Astrocyte of the cerebellum (primary cell): ENCODE results near the gene ATG9B.

ENCODE experiments used
- DNase-seq: peaks from one replicate; pipeline ENCODE4 v3.0.0-alpha.2; 2011; ENCODE audit warnings: low read depth
- H3K4me3 ChIP-seq: 2 replicates; pipeline ENCODE4 v1.5.1; 2011; ENCODE audit warnings: mild to moderate bottlenecking, low read depth, low read length, moderate library complexity
- in situ Hi-C: cut with HindIII; loops from 2 replicates; pipeline ENCODE4 v1.10.0; 2017; ENCODE audit warnings: low sequenced_read_pairs
- TF ChIP-seq, protein P1 (sequence below): IDR thresholded peaks from 2 replicates; pipeline ENCODE4 v1.5.1; 2012; ENCODE audit warnings: low read length, low read depth, moderate library complexity, mild to moderate bottlenecking; ENCODE audit errors: missing control alignments

ATG9B gene, protein sequence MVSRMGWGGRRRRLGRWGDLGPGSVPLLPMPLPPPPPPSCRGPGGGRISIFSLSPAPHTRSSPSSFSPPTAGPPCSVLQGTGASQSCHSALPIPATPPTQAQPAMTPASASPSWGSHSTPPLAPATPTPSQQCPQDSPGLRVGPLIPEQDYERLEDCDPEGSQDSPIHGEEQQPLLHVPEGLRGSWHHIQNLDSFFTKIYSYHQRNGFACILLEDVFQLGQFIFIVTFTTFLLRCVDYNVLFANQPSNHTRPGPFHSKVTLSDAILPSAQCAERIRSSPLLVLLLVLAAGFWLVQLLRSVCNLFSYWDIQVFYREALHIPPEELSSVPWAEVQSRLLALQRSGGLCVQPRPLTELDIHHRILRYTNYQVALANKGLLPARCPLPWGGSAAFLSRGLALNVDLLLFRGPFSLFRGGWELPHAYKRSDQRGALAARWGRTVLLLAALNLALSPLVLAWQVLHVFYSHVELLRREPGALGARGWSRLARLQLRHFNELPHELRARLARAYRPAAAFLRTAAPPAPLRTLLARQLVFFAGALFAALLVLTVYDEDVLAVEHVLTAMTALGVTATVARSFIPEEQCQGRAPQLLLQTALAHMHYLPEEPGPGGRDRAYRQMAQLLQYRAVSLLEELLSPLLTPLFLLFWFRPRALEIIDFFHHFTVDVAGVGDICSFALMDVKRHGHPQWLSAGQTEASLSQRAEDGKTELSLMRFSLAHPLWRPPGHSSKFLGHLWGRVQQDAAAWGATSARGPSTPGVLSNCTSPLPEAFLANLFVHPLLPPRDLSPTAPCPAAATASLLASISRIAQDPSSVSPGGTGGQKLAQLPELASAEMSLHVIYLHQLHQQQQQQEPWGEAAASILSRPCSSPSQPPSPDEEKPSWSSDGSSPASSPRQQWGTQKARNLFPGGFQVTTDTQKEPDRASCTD

DNA sequence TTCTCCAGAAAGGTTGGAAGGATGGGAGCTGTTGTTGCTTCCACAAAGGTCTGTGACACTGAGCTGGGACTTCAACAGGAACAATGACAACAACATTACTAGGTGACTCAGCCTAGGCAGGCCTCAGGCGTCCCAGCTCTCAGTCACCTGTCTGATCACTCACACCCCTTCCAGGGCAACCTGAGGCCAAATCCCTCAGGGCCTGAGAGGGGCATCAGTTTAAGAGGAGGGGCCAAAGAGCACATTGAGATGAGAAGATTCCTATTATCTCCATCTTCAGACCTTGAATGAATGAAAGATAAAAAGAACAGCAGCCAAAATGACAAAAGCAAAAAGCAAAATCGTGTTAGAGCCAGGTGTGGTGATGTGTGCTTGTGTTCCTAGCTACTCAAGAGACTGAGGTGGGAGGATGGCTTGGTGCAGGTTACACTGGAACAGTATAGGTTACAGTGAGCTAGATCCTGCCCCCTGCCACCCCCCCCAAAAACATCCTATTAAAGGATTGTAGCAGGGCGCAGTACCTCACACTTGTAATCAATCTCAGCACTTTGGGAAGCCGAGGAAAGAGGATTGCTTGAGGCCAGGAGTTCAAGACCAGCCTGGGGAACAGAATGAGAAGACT is at the start of gene ATG9B:
ATG9B (minus strand) TSS at position 60 of the 622 bp plus-strand sequence. CDS start 71 bp downstream, outside the sequence.
- no peak within 1 kb of the TSS for H3K4me3 ChIP-seq
- DNase-seq = no peak
- in situ Hi-C loops = no loop called here
- TF ChIP-seq, protein P1, sequence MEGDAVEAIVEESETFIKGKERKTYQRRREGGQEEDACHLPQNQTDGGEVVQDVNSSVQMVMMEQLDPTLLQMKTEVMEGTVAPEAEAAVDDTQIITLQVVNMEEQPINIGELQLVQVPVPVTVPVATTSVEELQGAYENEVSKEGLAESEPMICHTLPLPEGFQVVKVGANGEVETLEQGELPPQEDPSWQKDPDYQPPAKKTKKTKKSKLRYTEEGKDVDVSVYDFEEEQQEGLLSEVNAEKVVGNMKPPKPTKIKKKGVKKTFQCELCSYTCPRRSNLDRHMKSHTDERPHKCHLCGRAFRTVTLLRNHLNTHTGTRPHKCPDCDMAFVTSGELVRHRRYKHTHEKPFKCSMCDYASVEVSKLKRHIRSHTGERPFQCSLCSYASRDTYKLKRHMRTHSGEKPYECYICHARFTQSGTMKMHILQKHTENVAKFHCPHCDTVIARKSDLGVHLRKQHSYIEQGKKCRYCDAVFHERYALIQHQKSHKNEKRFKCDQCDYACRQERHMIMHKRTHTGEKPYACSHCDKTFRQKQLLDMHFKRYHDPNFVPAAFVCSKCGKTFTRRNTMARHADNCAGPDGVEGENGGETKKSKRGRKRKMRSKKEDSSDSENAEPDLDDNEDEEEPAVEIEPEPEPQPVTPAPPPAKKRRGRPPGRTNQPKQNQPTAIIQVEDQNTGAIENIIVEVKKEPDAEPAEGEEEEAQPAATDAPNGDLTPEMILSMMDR = no peak

DNA sequence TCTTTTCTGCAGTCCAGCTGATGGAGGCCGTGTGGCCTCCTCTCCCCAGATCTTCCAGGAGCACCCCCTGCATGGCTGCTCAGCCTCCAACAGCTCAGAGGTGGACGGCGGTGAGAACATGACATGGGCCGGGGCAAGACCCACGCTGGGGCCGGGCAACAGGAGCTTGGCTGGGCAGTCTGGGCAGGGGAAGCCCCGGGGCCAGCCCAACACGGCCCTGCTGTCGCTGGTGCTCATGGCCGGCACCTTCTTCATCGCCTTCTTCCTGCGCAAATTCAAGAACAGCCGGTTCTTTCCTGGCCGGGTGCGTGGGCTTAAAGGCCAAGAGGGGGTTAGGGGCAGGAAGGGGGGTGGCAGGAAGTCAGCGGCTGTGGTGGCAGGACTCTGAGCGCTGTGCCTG is 49.7 kb upstream of the ATG9B start:
- DNase-seq = no peak
- H3K4me3 ChIP-seq = no peak overlapping the region
- TF ChIP-seq, protein P1 = no peak
- in situ Hi-C loops = no loop called here

DNA sequence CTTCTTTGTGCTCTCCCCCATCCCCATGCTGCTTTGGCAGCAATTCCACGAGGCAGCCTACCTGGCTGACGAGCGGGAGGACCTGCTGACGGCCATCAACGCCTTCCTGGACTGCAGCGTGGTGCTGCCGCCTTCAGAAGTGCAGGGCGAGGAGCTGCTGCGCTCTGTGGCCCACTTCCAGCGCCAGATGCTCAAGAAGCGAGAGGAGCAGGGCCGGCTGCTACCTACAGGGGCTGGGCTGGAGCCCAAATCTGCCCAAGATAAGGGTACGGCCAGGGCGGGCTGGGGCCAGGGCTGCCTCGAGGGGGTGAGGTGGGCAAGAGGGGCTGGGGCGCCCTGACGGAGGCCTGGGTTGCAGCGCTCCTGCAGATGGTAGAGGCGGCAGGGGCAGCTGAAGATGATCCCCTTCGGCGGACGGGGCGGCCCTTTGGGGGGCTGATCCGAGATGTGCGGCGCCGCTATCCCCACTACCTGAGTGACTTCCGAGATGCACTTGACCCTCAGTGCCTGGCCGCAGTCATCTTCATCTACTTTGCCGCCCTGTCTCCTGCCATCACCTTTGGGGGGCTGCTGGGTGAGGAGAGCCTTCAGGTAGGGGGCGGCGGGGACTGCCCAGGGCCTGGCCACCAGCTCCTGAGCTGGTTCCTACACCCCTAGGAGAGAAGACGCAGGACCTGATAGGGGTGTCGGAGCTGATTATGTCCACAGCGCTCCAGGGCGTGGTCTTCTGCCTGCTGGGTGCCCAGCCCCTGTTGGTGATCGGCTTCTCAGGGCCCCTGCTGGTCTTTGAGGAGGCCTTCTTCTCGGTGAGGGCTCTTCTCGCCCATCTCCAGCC is 47.0 kb upstream of the ATG9B start:
- in situ Hi-C loops = no loop called here
- H3K4me3 ChIP-seq = no peak overlapping the region
- TF ChIP-seq, protein P1 = no peak
- DNase-seq = no peak

DNA sequence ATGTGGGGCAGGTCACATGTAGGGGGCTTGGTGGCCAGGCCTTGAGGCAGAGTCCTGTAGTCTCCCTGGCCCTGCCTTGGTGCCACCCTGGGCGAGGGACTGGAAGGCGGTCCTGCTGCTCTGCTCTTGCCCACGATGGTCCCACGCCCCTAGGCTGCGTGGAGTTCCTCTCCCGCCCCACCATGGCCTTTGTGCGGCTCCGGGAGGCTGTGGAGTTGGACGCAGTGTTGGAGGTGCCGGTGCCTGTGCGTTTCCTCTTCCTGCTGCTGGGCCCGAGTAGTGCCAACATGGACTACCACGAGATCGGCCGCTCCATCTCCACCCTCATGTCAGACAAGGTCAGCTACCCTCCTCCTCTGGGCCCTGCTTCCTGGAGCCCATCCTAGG is 46.3 kb upstream of the ATG9B start:
- H3K4me3 ChIP-seq = no peak overlapping the region
- TF ChIP-seq, protein P1 = no peak
- no peak for DNase-seq
- in situ Hi-C loops = no loop called here

DNA sequence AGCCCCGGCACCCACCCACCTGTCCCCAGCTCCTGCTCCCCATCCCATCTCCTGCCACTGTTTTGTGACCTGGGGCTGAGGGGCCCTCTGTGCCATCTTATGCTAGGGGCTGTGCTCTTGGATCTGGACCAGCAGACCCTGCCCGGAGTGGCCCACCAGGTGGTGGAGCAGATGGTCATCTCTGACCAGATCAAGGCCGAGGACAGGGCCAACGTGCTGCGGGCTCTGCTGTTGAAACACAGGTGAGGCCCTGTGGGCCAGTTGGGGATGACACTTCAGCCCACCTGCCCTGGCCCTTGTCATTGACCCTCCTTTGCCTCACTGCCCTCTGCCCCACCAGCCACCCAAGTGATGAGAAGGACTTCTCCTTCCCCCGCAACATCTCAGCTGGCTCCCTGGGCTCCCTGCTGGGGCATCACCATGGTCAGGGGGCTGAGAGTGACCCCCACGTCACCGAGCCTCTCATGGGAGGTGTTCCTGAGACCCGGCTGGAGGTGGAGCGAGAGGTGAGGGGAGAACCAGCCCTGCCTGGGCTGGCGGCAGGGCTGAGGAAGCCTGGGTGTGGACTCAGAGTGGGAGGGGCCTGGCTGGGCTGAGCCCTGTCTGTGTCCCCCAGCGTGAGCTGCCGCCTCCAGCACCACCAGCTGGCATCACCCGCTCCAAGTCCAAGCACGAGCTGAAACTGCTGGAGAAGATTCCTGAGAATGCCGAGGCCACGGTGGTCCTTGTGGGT is 45.7 kb upstream of the ATG9B start:
- TF ChIP-seq, protein P1 = no peak
- in situ Hi-C loops = loop anchor here (5.0 kb wide), 1 partner anchor 97 kb away; the partner anchor contains the start of gene GBX1

More for the DNA sequence above, 45.7 kb upstream of the ATG9B start:
- DNase-seq = no peak
- H3K4me3 ChIP-seq = no peak overlapping the region
